Parathyroid adenoma (tissue), 2 donors: Measurements from ENCODE around the gene PLEKHM3.

Source experiments
- H2AFZ ChIP-seq: fragments of 300-600 bp; sonication (generic); one replicate; pipeline ENCODE4 v1.7.0; 2017; ENCODE audit warnings: antibody characterized with exemption, mild to moderate bottlenecking
- H3K27ac ChIP-seq: fragments of 300-600 bp; sonication (generic); one replicate; pipeline ENCODE4 v1.7.0; 2017
- H3K27me3 ChIP-seq: fragments of 300-600 bp; sonication (generic); one replicate; pipeline ENCODE4 v1.7.0; 2017; ENCODE audit warnings: low read length; ENCODE audit not compliant: control insufficient read depth, insufficient read depth
- H3K36me3 ChIP-seq: fragments of 300-600 bp; sonication (generic); one replicate; pipeline ENCODE4 v1.7.0; 2017; ENCODE audit warnings: low read length; ENCODE audit not compliant: control insufficient read depth, insufficient read depth
- H3K4me1 ChIP-seq: fragments of 300-600 bp; sonication (generic); one replicate; pipeline ENCODE4 v1.7.0; 2017; ENCODE audit warnings: control low read depth
- H3K4me2 ChIP-seq: fragments of 300-600 bp; sonication (generic); one replicate; pipeline ENCODE4 v1.7.0; 2017; ENCODE audit warnings: low read length
- H3K4me3 ChIP-seq: fragments of 300-600 bp; sonication (generic); one replicate; pipeline ENCODE4 v1.7.0; 2017; ENCODE audit warnings: low read depth, low read length
- H3K79me2 ChIP-seq: fragments of 300-600 bp; sonication (generic); one replicate; pipeline ENCODE4 v1.7.0; 2017; ENCODE audit warnings: control low read depth
- H3K9ac ChIP-seq: fragments of 300-600 bp; sonication (generic); one replicate; pipeline ENCODE4 v1.7.0; 2017; ENCODE audit warnings: mild to moderate bottlenecking
- H3K9me3 ChIP-seq: fragments of 300-600 bp; sonication (generic); one replicate; pipeline ENCODE4 v1.7.0; 2017; ENCODE audit warnings: low read length; ENCODE audit not compliant: control insufficient read depth
- TF ChIP-seq, protein P1 (sequence below): fragments of 300-600 bp; sonication (generic); IDR thresholded peaks from one replicate; pipeline ENCODE4 v1.7.0; 2017; ENCODE audit warnings: antibody characterized with exemption, mild to moderate bottlenecking
- donor health status: primary hyperparathyroidism.

The PLEKHM3 gene

DNA sequence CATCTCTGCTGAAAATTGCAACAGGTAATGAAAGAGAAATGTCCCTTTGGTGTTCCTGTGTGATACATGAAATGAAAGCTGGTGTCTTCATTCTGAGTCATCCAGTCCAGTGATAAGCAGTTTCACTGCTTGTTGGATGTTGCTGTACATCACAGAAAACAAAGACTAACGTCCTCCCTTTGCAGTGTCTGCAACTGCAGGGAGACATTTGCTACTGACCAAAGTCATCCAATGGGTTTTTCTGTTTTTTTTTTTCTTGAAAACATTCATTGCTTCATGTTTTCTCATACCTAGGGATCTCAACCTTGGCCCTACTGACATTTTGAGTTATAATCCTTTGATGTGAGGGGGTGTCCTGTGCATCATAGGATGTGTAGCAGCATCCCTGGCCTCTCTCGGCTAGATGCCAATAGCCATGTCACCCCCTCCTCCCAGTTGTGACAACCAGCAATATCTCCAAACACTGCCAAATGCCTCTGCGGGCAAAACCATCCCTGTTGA lies 192.0 kb downstream of the PLEKHM3 start:
- no peaks in the 10 kb centered on the region for H3K9me3 ChIP-seq
- H3K9ac ChIP-seq, result no peak overlapping the region
- H3K27ac ChIP-seq, result no peak overlapping the region
- TF ChIP-seq, protein P1, sequence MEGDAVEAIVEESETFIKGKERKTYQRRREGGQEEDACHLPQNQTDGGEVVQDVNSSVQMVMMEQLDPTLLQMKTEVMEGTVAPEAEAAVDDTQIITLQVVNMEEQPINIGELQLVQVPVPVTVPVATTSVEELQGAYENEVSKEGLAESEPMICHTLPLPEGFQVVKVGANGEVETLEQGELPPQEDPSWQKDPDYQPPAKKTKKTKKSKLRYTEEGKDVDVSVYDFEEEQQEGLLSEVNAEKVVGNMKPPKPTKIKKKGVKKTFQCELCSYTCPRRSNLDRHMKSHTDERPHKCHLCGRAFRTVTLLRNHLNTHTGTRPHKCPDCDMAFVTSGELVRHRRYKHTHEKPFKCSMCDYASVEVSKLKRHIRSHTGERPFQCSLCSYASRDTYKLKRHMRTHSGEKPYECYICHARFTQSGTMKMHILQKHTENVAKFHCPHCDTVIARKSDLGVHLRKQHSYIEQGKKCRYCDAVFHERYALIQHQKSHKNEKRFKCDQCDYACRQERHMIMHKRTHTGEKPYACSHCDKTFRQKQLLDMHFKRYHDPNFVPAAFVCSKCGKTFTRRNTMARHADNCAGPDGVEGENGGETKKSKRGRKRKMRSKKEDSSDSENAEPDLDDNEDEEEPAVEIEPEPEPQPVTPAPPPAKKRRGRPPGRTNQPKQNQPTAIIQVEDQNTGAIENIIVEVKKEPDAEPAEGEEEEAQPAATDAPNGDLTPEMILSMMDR, result no peak
- H3K4me1 ChIP-seq, result no peaks in the 10 kb centered on the region
- no peak overlapping the region for H2AFZ ChIP-seq
- H3K4me2 ChIP-seq, result no peak overlapping the region
- H3K4me3 ChIP-seq, result no peak overlapping the region
- H3K79me2 ChIP-seq, result no peaks in the 10 kb centered on the region
- H3K36me3 ChIP-seq, result no peaks in the 10 kb centered on the region
- no peaks in the 10 kb centered on the region for H3K27me3 ChIP-seq

GRCh38 chr2:207831584-207832248 lies 193.6 kb downstream of the PLEKHM3 start:
- no peaks in the 10 kb centered on the region for H3K27me3 ChIP-seq
- no peaks in the 10 kb centered on the region for H3K36me3 ChIP-seq
- TF ChIP-seq, protein P1, result no peak
- no peak overlapping the region for H3K9ac ChIP-seq
- no peak overlapping the region for H3K27ac ChIP-seq
- no peaks in the 10 kb centered on the region for H3K4me1 ChIP-seq
- H3K9me3 ChIP-seq, result no peaks in the 10 kb centered on the region
- no peaks in the 10 kb centered on the region for H3K79me2 ChIP-seq
- no peak overlapping the region for H3K4me3 ChIP-seq
- no peak overlapping the region for H2AFZ ChIP-seq
- H3K4me2 ChIP-seq, result no peak overlapping the region

- no peaks in the 10 kb centered on the region for H3K27me3 ChIP-seq
- no peaks in the 10 kb centered on the region for H3K9me3 ChIP-seq
- no peaks in the 10 kb centered on the region for H3K79me2 ChIP-seq
- H3K4me1 ChIP-seq, result no peaks in the 10 kb centered on the region
- H3K4me3 ChIP-seq, result no peak overlapping the region
- H3K9ac ChIP-seq, result no peak overlapping the region
- H3K36me3 ChIP-seq, result no peaks in the 10 kb centered on the region
- H2AFZ ChIP-seq, result no peak overlapping the region
- H3K4me2 ChIP-seq, result no peak overlapping the region
- no peak overlapping the region for H3K27ac ChIP-seq
- TF ChIP-seq, protein P1, result no peak
These were observed 194.4 kb downstream of the PLEKHM3 start for GRCh38 chr2:207830778-207831438.

DNA sequence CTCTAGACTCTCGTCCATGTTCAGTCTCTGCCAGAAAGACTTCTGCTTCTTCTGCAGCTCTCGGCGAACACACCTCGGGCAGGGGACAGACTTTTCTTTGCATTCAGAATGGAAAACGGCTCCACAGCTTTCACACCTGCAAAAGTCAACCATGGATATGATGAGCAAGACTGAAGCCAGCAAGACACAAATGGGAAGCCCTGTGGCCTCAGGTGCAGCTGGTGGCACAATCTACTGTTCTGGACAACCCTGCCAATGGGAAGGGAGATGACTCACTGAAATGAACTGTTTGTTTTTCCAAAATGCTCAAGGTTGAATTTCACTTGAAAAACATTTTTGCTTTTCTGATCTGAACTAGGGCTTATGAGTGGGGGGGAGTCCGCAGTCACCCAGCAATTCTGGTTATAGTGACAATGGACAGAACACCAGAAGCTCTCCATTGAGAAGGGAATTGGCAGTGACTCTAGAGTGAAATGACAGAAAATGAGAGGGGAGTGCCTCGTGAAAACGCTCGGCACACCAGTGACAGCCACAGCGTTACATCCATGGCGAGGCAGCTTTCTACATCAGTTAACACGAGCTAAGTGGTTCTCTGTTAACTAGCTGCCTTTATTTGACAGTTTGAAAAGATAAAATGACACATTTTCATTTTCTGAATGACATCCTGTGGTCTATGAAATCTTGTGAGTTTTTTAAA lies 196.8 kb downstream of the PLEKHM3 start:
- TF ChIP-seq, protein P1, result no peak
- H3K79me2 ChIP-seq, result no peaks in the 10 kb centered on the region
- H3K36me3 ChIP-seq, result no peaks in the 10 kb centered on the region
- no peaks in the 10 kb centered on the region for H3K9me3 ChIP-seq
- no peak overlapping the region for H3K4me2 ChIP-seq
- no peak overlapping the region for H3K4me3 ChIP-seq
- no peaks in the 10 kb centered on the region for H3K27me3 ChIP-seq
- H3K4me1 ChIP-seq, result no peaks in the 10 kb centered on the region
- H2AFZ ChIP-seq, result no peak overlapping the region
- H3K9ac ChIP-seq, result no peak overlapping the region
- no peak overlapping the region for H3K27ac ChIP-seq
